HG03097 (cell line): Measurements from ENCODE around the gene SETBP1.

Source experiments
- ATAC-seq: cut with Tn5 transposase; IDR thresholded peaks from one replicate; pipeline ENCODE4 v1.9.1; 2021; ENCODE audit not compliant: unreplicated experiment, low FRiP score

The SETBP1 gene

DNA sequence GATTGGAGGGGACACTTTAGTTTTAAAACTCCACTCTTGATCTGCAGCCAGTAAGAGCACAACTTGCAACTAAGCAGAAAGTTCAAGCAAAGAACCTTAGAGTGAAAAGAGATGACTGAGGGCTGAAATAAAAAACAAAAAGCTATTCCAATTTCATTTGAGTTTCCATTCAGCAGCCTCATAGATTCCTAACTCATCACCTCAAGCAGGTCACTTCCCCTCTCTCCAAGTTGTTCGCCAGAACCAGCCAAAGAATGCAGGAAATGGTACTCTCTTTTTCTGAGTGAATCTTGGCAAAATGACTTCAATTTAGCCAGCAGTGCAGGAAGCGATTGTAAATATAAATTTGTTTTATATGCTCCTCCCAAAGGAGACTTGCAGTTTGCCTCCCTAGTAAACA lies 213.3 kb downstream of the SETBP1 start:
- no peak for ATAC-seq

DNA sequence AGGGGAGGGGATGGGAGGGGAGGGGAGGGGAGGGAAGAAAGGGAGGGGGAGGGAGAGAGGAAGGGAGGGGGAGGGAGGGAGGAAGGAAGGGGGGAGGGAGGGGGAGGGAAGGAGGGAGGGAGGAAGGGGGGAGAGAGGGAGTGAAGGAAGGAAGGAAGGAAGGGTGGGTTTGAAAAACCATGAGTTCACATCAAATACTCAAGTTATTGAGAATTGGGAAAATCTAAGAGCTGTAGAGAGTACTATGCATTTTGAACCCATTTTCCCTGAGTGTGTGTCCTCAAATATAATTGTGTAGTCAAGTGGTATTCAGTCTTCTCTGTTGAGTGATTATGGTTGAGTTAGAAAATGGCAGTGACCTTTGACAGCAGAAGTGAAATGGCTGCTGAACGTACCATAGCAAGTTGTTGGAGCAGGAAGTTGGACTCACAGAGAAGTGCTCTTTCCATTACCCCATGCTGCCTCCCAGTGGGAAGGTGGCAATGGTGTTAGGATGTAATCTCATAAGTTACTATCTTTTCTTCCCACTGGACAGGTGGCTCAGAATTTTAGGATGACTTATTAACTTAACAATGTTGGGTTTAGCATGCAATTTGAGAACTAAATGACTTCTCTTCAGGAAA lies 214.6 kb downstream of the SETBP1 start:
- no peak for ATAC-seq

DNA sequence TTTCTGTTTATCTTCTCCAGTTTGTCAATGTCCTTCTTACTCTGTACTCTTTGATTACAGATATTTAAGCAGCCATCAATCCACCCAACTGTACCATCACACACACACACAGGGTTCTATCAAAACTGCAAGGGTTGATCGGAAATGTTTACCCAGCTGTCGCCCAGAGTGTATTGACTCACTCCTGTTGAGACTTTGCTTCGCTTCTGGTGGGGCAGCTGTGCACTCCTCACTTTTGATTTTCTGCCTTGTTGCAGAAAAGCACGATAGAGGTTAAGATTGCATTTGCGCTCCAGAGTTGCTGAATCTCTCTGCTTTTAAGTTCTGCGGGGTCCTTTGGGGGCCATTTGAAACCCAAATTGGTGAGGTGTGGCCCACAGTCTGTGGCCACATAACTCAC lies 216.2 kb downstream of the SETBP1 start:
- ATAC-seq, result no peak

DNA sequence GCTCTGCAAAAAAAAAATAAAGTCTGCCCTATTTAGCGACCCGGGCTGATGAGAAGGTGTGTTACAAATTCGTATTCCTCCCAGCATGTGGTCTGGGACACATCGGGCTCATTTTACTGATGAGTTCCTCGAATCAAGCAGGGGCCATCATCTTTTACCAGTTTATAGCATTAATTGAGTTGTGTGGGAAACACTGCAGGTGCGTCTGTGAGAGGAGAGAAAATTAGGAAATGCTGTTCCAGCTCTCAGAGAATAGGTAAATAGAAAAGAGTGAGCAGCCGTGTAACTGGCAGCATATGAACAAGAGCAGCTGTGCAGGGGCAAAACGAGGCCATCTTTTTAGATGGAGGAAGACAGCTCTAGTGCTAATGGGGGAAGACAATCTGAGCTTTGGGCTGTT lies 216.7 kb downstream of the SETBP1 start:
- ATAC-seq, result no peak

DNA sequence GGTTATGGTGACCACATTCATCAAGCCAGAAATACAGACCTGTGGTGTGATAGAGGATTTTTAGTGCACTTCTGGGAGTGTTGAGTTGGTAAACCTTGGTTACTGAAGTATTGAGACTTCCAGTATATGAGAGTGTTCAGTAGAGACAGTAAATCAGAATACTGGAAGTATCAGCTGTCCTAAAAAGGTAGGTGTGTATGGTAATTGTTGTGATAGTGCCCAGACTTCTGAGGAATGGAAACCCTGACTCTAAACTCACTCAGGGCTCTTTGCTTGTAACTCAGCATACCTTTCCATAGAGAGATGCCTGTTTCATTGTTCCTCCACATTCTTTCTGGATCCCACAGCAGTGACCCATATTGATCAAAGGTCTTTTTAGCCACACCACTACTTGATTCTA lies 217.1 kb downstream of the SETBP1 start:
- ATAC-seq, result no peak

DNA sequence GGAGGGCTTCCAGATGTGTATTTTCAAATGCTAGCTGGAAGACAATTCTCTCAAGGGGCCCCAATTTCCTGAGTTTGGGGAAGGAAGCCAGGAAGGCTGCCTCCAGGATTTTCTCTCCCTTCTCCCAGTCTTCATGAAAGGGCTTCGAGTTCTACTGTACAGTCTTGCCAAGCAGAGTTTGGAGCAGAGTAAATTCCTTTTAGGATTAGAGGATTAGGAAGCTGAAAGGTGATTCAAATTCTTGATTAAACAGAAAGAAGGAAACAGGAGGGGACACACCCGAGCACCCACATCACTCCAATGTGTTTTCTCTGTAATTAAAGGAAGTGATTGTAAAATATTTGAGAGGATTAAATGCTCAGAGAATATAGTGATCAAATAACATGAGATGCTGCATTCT lies 217.8 kb downstream of the SETBP1 start:
- no peak for ATAC-seq

DNA sequence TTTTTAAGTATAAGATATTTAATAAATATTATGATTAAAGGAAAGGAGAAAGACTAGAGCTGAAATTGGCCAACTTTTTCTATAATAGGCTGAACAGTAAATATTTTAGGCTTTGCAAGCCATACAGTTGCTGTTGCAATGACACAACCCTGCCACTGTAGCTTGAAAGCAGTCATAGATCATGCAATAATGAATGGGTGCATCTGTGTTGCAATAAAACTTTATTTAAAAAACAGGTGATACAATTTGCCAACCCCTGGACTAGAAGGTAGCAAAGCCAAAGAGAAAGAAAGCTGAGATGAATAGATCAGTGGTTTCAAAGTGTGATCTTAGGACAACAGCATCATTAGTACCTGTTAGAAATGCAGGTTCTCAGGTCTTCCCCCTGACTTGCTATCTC lies 219.1 kb downstream of the SETBP1 start:
- no peak for ATAC-seq

DNA sequence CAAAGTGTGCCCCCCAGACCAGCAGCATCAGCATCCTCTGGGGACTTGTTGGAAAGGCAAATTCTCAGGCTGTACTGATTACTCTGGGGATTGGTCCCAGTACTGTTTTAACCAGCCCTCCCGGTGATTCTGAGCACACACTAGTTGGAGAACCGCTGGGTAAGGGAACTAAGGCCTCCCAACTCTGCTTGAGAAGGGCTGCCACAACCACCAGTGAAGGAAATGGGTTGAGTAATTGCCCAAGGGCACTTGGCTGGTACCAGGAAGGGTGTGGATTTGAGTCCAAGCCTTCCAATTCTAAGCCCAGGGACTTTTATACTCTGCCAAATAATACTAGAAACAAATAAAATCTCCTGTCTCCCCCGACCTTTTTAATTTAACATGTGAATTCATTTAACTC lies 219.9 kb downstream of the SETBP1 start:
- ATAC-seq, result no peak

DNA sequence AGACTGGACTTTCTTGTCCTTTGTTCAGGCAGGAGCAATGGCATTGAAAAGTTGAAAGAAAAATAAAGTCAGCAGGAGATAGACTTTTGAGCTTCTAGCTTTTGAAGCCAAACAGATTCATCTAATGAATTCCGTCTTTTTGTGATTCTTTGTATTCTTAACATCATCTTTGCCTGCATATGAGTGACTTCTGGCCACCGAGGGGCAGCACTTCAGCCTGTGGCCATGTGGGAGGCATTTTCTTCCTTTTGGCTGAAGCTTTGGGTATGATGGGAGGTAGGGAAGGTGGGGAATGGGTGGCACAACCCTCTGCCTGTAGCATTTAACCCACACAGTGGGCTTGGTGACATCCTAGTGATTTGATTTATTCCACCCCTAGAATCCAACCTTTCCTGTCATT lies 220.6 kb downstream of the SETBP1 start:
- ATAC-seq, result no peak

DNA sequence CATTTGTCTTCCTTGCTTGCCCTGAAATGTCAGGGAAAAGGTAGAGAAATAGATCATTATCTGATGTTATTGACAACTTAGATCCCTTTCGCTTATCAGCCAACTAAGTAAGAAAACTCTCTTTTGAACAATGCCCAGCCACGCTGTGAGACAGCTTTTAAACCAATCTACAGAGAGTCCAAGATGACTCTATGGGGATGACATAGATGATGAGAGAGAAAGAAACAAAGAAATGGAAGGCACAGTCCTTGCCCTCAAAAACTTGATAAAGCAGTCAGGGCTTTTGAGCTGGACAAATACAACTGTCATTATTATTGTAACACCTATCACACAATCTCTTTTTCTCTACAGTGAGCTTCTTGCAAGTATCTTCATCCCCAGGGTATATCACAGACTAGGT lies 222.6 kb downstream of the SETBP1 start:
- no peak for ATAC-seq

DNA sequence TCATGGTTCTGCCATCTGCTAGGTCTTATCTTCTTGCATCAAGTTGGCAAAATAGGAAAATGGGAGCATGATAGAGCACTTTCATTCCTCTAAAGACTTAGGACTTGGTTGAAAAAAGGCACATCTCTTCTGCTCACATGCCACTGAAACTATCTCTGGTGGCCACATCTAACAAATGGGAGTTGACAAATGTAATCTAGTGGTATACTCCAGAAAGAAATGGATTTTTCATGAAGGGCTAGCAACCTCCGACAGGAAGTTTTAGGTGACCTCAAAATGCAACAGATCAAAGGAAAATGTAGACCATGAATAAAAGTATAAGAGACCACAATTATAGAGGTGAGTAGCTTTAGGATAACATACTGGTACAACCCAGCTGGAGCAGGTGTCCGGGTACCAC lies 224.1 kb downstream of the SETBP1 start:
- no peak for ATAC-seq

DNA sequence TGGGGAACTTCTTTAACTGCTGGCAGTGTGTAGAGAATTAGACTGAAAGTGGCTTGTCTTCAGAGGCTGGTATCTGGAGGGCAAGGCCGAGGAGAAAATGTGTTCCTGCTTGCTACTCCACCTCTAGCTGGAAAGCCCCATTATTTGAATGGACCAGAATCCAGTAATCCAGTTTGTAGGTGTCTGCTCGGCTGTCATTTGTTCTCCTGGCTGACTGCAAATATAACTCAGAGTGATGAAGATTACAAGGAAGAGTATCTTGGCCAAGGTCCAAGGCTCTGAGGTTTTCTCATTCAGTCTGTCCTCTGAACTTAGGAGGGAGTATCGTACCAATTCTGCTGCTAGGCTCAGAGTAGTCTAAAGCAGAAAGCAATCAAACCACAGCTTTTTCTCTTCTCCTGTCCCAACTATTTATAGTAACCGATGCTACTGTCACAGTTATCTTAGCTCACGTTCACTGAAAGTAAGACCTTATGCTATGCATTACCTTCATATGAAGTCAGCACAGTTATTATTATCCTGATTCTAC lies 228.6 kb downstream of the SETBP1 start:
- ATAC-seq, result peak; percentile 68

DNA sequence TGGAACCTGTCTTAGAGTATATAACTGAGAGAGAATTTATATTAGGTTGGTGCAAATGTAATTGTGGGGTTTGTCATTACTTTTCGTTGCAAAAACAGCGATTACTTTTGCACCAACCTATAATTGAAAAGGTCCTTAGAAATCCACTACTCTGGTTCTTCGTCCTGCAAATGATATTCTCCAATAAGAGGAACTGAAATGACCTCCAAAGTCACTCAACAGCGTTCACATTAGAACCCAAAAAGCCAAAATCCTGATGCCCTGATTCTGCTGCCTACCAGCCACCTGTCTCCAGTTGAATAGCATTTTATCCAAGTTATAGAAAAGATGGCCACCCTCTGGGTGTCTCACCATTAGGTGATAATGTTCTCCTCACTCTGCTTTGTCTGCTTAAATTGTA lies 230.6 kb downstream of the SETBP1 start:
- no peak for ATAC-seq

DNA sequence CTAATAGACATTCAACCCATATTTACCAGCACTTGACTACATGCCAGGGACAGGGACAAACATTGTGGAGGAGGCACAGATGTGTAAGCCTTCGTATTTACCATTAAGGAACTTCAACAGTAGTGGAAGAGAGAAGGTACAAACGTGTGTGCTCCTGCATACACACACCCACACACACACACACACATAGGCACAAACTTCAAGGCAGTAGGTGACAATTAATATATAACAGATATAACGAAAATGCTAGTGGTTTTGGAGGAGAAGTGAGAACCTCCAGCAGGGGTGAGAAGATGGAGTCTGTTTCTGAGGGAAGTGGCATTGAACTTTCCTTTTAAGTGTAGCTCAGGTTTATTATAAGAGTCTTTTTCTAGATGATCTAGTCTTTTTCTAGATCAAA lies 231.1 kb downstream of the SETBP1 start:
- no peak for ATAC-seq

DNA sequence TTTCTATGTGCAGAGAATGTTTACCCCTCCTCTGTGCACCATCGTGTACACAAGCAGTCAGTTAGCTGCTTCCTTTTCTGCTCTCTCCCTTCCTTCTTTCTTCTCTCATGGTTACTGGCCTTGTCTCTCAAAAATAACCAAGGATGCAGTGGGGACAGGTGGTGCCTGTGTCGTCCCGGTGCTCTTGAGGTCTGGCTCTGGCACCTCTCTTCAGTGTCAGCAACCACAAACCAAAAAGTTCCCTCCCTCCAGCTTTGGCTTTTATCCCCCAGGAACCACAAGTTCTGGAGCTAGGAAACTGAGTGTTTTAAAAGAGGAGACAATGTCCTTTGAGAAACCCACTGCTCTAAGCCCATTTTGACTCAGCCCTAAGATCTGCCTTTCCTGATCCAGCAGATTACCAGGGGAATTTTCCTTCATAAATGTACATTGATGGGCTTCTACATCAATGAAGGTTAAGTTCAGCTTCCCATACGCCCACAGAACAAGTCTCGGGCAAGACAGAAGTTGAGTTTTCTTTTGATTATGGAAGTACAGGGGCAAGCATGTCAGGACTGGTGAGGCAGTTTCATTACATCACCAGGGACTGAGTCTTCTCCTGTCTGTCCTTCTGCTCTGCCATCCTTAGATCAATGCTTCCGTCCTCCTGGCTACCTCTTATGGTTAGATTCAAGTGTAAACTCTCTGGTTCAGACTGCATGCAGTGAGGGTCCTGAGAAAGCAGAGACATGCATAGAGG lies 232.2 kb downstream of the SETBP1 start:
- no peak for ATAC-seq

DNA sequence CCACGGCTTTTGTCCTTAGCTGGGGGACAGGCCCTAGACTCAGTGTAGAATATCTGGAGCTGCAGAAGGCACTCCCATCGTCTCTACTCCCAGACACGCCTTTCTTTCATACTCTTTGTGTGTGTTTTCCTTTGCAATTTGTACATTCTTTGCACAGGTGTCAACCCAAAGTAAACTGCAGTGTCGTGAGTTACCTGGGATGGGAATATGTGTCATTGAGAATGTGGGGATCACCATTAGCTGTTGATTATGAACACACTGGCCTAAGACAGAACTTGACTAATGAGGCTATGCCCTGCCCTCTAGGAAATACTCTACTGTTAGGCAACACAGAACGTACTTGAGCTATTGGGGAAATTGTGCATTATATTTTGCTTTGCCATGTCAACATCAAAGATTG lies 233.3 kb downstream of the SETBP1 start:
- ATAC-seq, result no peak

DNA sequence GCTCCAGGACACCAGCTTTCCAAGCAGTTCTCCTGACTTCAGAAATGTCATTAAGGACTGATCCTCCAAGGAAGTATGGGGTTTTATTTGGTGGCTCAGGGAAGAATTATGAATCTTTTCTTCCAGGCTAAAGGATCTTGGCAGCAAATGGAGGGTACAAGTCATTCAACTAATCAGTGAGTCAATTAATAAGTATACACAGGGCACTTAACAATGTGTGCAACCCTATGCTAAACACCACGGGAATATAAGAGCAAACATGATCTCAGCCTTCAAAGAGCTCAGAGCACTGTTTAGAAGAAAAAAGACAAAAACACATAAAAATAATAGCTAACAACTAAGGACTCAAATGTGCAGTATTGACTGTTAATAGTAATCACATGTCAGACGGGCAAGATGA lies 234.5 kb downstream of the SETBP1 start:
- no peak for ATAC-seq

DNA sequence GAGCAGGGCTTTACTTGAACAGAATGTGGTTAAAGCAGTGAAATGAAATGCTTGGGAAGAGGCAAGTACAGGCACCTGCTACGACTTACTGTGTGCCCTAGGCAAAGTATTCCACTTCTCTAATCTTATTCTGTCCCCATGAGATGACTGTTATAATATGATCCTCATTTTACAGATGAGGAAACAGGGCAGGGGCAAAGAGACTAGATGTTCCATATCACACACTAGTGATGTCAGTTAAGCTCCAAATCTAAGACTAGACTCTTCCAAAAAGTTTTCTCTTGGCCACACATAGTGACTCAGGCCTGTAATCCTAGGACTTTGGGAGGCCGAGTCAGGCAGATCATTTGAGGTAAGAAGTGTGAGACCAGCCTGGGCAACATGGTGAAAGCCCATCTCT lies 235.0 kb downstream of the SETBP1 start:
- ATAC-seq, result no peak

DNA sequence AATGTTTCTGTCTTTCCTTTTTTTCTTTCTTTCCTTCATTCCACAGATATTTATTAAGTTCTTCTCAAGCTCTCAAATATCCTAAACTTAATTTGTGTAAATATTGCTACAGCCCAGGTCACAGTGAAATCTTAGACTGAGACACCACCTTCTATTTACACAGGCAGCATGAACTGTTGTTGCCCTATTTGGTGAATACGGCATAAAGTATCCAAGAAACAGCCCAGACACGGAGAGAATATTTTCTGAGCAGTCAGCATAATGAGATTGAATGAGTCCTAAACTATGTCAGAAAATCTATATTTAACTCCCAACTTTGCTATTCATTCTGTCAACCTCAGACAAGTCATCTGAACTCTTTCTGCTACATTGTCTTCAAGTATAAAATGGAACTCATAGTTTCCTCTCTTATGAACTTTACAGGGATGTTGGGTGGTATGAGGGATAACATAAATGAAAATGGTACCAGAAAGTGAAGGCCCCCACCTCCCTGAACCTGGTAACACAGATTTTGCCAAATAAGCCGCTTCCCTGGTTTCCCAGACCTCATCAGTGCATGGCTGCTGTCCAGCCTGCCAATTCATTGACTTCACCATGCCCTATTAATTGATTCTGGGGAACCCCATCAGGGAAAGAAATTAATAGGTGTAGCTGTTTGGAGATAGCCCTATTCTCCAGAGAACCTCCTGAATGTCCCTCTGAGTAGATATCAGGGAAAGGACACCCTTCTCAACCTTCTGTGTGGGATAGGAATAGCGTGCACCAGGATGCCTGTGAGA lies 235.9 kb downstream of the SETBP1 start:
- ATAC-seq, result no peak

DNA sequence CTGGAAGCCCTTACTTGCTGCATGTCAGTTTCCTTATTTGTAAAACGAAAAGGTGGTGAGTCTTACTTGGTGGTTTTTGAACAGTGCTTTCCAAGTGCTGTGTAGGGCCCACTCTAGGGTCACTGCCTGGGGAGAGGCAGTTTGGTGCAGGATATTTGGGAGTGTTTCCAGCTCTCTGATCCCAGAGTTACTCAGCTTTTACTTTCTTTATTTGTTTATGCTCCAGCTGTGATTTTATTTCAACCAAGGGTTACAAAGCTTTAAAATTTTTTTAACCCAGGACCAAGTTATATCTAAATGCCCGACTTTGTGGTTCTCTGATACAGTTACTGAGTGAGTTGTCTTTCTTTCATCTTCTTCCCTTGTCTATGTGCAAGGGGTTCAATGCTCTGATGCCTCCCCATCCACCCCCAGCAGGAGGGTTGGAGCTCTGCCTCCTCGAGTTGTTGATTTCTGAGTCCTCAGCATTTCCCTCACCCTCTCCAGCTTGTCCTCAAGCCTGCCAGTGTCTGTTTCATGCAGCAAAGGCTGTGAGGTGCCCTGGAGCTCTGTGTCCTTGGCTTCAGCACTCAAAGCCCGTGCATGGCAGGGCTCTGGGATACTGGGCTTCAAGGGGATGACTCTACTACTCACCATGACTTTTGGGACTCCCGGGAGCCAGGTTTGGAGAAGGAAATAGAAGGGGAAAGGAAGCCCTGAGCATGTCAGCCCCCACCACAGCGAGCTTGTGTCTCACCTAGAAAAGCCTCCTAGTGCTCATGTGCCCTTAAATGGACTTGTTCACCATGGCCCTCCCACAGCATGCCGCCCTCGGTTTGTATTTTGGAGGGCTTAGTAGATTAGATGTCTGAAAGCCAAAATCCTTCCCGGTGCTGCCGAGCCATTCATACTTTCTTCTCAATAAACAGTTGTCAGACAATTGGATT lies 236.8 kb downstream of the SETBP1 start:
- no peak for ATAC-seq

DNA sequence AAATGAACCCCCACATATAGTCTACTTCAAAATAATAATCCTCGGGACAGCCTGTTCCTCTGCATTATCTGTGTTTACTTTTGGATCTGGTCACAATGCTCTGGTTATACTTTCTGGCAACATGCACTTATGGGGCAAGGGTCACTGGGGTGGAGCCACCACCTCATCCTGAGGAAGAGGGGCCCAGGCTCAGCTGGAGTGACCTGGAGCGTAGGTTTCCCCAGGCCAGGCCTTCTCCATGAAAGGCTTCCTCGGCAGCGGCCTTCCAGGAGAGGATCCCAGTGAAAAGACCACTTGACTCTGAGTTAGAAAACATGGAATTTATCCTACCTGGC lies 237.4 kb downstream of the SETBP1 start:
- ATAC-seq, result no peak
